Measurements from ENCODE around the gene AGBL3. TPM values are rescaled to one million over a fixed set of nuclear protein-coding genes. Genes with fewer than 3 reads are reported as not detected.

AGBL3 gene
- total RNA-seq, 1 donor from 2014 or later: 8.8 TPM

DNA sequence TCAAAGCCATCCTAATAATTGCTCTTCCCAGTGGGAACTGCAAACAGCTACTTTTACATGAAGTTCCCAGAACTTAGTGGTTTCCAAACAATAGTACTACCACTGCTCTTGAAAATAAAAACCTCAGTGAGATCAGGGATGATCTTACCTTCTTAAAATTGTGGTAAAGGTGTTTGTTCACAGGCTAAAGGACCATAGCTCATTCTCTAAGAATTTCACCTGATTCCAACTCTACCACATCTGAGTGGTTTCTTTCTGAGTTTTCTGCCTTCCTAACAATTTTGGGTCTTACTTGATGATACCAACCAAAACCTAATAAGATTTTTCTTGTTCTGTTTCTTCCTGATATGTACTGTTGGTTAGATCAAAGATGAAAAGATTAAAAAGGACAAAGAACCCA, 45.6 kb upstream of the AGBL3 start:
- no peak for DNase-seq (ENCODE audit: low spot score, unreplicated experiment)
- Mint-ChIP-seq H3K36me3 (ENCODE audit: insufficient read depth) (peaks cover 15% of the 10 kb centered on the region), H3K9me3 (ENCODE audit: low read depth) (no peaks in the 10 kb centered on the region), H3K4me1 (ENCODE audit: low read depth) (peaks cover 53% of the 10 kb centered on the region), H3K4me3 (ENCODE audit: low read depth) (no peak overlapping the region), H3K27ac (peak overlapping the region; percentile 86), H3K27me3 (no peaks in the 10 kb centered on the region)
- TF ChIP-seq, protein P1, sequence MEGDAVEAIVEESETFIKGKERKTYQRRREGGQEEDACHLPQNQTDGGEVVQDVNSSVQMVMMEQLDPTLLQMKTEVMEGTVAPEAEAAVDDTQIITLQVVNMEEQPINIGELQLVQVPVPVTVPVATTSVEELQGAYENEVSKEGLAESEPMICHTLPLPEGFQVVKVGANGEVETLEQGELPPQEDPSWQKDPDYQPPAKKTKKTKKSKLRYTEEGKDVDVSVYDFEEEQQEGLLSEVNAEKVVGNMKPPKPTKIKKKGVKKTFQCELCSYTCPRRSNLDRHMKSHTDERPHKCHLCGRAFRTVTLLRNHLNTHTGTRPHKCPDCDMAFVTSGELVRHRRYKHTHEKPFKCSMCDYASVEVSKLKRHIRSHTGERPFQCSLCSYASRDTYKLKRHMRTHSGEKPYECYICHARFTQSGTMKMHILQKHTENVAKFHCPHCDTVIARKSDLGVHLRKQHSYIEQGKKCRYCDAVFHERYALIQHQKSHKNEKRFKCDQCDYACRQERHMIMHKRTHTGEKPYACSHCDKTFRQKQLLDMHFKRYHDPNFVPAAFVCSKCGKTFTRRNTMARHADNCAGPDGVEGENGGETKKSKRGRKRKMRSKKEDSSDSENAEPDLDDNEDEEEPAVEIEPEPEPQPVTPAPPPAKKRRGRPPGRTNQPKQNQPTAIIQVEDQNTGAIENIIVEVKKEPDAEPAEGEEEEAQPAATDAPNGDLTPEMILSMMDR (IDR thresholded peaks at IDR 0.05; ENCODE audit: unreplicated experiment): no peak

DNA sequence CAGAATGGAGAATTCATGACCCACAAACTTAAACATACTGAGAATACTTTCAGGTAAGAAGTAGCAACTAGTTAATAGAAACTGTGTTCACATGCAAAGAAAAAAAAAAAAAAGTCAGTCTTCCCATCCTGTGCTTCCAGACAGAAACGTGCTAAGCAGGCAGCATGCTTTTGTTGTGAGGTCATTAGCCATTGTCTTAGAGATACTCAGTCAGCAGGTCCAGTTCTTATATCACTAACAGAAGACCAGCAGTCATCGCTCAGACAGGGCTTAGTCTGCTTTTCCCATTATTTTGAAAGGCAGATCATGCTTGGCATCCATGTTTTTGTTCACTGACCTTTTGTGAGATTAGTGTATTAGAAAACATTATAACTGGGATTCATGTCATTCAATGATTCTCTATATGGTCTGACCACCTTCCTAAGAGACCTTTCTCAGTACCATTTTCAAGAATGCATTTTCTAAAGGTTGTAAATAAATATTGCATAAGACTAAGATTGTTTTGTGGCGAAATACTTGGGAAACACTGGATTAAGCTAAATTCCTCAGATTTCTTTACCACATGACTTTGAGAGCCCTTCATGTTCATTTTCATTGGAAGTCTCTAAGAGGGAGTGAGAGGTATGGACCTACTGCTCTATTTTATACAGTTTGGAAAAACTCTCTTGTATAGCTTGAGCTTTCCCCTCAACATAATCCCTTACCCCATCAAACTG, 45.0 kb upstream of the AGBL3 start:
- no peak overlapping the region for H3K4me3 Mint-ChIP-seq (ENCODE audit: low read depth)
- DNase-seq (ENCODE audit: low spot score, unreplicated experiment): no peak
- peaks cover 19% of the 10 kb centered on the region for H3K36me3 Mint-ChIP-seq (ENCODE audit: insufficient read depth)
- H3K9me3 Mint-ChIP-seq (ENCODE audit: low read depth): no peaks in the 10 kb centered on the region
- TF ChIP-seq, protein P1 (IDR thresholded peaks at IDR 0.05; ENCODE audit: unreplicated experiment): no peak
- no peaks in the 10 kb centered on the region for H3K27me3 Mint-ChIP-seq
- peak overlapping the region; percentile 86 for H3K27ac Mint-ChIP-seq
- peaks cover 55% of the 10 kb centered on the region for H3K4me1 Mint-ChIP-seq (ENCODE audit: low read depth)

DNA sequence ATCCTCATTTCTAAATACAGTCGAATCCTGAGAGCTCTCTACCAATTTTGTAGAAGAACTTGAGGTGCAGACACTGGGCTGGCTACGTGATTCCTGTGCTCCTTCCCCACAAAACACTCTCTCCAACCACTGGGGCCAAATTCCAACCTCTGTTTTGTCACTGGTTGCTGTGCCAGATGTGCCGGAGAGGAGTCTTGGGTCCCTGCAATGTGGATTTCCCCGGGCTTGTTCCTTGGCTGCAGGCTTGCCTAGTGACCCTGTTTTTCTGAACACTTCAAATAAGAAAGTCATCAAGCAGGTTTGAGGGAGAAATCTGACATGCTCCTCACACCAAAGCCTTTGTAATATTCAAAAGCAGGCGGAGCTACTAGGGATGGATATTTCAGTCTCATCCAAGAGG, 44.4 kb upstream of the AGBL3 start:
- Mint-ChIP-seq H3K4me1 (ENCODE audit: low read depth) (peaks cover 51% of the 10 kb centered on the region), H3K27ac (peak overlapping the region; percentile 86), H3K27me3 (no peaks in the 10 kb centered on the region), H3K36me3 (ENCODE audit: insufficient read depth) (peaks cover 22% of the 10 kb centered on the region), H3K4me3 (ENCODE audit: low read depth) (peak overlapping the region; percentile 44), H3K9me3 (ENCODE audit: low read depth) (no peaks in the 10 kb centered on the region)
- TF ChIP-seq, protein P1 (IDR thresholded peaks at IDR 0.05; ENCODE audit: unreplicated experiment): no peak
- DNase-seq (ENCODE audit: low spot score, unreplicated experiment): no peak

DNA sequence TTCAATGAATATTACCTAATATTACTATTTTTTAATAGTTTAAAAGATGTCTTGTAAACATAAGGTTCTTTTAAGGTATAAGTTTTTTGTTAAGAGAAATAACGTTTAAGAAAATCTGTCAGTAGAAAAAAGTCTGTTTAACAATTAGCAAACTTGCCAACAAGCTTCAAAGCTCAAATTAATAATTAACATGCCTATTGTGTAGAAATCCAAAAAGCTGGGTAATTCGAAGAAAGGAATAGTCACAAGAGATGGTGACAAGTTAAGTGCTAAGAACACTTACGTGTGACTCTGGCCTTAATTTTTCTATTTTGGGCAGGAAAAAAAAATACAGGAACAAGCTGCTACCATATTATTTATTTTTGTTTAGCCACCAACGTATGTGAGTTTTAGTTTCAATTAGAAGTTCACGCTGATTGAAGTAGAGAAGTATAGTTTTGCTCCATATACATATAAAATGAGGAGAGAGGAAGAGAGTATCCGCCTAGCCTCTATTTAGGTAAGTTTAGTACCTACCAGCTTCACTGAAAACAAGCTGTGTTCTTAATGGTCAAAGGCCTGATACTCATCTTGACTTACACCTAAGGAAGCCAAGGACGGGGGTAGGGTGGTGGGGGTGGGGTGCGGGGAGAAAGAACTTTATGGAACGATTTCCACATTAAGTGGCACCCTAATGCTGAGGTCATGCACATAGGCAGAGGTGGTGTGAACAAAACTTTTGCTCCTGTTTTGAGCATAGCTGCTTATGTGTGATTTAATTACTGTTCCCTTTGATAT, 43.4 kb upstream of the AGBL3 start:
- H3K27me3 Mint-ChIP-seq: no peaks in the 10 kb centered on the region
- peaks cover 42% of the 10 kb centered on the region for H3K4me1 Mint-ChIP-seq (ENCODE audit: low read depth)
- H3K36me3 Mint-ChIP-seq (ENCODE audit: insufficient read depth): peaks cover 24% of the 10 kb centered on the region
- no peaks in the 10 kb centered on the region for H3K9me3 Mint-ChIP-seq (ENCODE audit: low read depth)
- TF ChIP-seq, protein P1 (IDR thresholded peaks at IDR 0.05; ENCODE audit: unreplicated experiment): no peak
- peak overlapping the region; percentile 55 for H3K4me3 Mint-ChIP-seq (ENCODE audit: low read depth)
- peak overlapping the region; percentile 96 for H3K27ac Mint-ChIP-seq
- DNase-seq (ENCODE audit: low spot score, unreplicated experiment): no peak

DNA sequence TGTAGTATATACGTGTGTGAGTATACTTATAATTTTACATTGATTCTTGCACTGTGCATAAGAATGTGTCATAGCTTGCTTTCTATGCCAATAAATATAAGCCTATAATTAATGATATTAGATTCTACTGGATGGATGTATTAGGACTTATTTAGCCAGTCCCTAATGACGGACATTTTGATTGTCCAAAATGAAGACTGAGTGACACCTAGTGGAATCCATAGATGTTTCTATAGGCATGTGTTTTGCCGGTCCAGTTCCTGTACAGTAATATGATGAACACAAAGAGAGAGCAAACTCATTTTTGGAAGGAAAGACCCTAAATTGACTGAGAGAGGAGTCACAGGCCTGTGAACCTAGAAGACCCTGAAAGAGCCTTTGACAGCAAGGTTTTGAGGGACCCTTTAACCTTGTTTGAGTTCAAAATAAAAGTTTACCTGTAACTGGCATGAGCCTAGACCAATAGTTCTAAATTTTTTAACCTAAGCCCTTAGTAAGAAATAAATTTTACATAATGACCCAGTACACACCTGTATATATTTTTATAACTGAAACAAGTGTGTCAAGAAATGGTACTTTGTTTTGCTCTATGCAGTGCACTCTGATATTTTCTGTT, 42.4 kb upstream of the AGBL3 start:
- Mint-ChIP-seq H3K27me3 (no peaks in the 10 kb centered on the region), H3K9me3 (ENCODE audit: low read depth) (no peaks in the 10 kb centered on the region), H3K27ac (no peak overlapping the region), H3K4me3 (ENCODE audit: low read depth) (no peak overlapping the region), H3K36me3 (ENCODE audit: insufficient read depth) (peaks cover 28% of the 10 kb centered on the region), H3K4me1 (ENCODE audit: low read depth) (peaks cover 38% of the 10 kb centered on the region)
- TF ChIP-seq, protein P1 (IDR thresholded peaks at IDR 0.05; ENCODE audit: unreplicated experiment): peak; percentile 54
- DNase-seq (ENCODE audit: low spot score, unreplicated experiment): no peak
